Endothelial cell of hepatic sinusoid (primary cell): Measurements from ENCODE around the gene ZNF579.
"Not testable (repeated sequence)": the region's sequence is repeated elsewhere in the genome, so short reads cannot be mapped to it uniquely, and the experiment has no call there.

Source experiments
- in situ Hi-C: cut with HindIII; loops from 2 replicates; pipeline ENCODE4 v1.10.0; 2017; ENCODE audit warnings: low sequenced_read_pairs

ZNF579 gene

GRCh38 chr19:55576746-55577145 is 3.9 kb downstream of the ZNF579 start:
- in situ Hi-C loops: no loop called here

DNA sequence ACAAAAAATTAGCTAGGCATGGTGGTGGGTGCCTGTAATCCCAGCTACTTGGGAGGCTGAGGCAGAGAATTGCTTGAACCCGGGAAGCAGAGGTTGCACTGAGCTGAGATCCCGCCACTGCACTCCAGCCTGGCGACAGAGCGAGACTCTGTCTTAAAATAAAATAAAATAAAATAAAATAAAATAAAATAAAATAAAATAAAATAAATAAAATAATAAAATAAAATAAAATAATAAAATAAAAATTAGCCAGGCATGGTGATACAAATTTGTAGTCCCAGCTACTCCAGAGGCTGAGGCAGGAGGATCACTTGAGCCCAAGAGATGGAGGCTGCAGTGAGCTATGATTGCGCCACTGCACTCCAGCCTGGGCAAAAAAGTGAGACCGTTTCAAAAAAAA is 6.7 kb downstream of the ZNF579 start:
- in situ Hi-C loops: not testable (repeated sequence)

DNA sequence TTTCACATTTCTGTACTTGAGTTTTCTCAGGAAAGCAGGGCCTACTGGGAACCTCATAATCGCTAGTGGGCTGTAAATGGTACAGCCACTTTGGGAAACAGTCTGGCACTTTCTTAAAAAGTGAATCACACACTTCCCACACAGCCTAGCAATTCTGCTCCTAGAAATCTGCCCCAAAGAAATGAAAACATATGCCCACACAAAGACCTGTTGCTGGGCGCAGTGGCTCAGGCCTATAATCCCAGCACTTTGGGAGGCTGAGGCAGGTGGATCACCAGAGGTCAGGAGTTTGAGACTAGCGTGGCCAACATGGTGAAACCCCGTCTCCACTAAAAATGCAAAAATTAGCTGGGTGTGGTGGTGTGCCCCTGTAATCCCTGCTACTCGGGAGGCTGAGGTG is 11.2 kb downstream of the ZNF579 start:
- in situ Hi-C loops: not testable (repeated sequence)

DNA sequence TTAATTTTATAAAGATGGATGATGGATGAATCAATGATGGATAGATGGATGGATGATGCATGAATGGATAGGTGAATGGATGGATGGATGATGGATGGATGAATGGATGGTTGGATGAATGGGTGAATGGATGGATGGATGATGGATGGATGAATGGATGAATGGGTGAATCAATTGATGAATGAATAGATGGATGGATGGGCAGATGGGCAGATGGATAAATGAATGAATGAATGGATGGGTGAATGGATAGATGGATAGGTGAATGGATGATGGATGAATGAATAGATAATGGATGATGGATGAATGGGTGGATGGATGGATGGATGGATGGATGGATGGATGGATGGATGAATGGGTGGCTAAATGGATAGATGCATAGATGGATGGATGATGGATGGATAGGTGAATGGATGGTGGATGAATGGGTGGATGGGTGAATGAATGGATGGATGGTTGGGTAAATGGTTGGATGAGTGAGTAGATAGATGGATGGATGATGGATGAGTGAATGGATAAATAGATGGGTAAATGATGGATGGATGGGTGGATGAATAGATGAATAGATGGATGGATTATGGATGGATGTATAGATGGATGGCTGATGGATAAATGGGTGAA is 12.8 kb downstream of the ZNF579 start:
- in situ Hi-C loops: no loop called here

DNA sequence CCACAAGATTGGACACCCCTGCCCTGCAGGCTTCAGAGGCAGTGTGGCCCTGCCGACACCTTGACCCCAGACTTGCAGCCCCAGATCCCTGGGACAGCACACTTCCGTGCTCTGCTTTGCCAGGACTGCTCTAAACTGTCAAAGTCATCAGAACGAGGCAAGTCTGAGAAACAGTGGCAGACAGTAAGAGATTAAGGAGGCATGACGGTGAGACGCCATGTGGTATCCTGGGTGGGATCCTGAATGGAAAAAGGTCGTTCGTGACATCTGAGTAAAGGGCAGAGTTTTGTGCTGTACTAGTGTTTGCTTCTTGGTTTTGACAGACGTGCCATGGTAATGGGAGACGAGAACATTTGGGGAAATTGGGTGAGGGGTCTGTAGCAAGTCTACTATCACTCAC is 13.8 kb downstream of the ZNF579 start:
- in situ Hi-C loops: no loop called here

- in situ Hi-C loops: no loop called here
Measured at GRCh38 chr19:55563261-55563690, 17.4 kb downstream of the ZNF579 start.

- in situ Hi-C loops: no loop called here
Measured at GRCh38 chr19:55559684-55560083, 21.0 kb downstream of the ZNF579 start.

GRCh38 chr19:55554741-55555152 is 25.9 kb downstream of the ZNF579 start:
- in situ Hi-C loops: no loop called here

GRCh38 chr19:55554302-55554701 is 26.3 kb downstream of the ZNF579 start:
- in situ Hi-C loops: no loop called here

GRCh38 chr19:55553217-55554182 is 27.1 kb downstream of the ZNF579 start:
- in situ Hi-C loops: no loop called here

GRCh38 chr19:55552620-55553019 is 28.0 kb downstream of the ZNF579 start:
- in situ Hi-C loops: no loop called here

- in situ Hi-C loops: no loop called here
Measured at GRCh38 chr19:55552206-55552605, 28.4 kb downstream of the ZNF579 start.

DNA sequence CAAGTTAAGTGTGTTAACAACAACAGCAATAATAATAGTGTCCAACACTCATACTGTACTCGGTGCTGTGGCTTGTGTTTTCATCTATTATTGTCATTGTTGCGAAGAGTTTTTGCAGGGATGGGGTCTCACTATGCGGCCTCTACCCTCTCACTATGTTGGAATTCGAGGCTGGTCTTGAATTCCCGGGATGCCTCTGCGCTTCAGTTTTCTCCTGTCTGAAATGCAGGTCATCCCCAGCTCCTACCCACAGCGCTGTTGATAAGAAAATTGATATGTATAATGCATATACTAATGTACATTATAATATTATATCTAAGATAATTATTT is 30.4 kb downstream of the ZNF579 start:
- in situ Hi-C loops: no loop called here

DNA sequence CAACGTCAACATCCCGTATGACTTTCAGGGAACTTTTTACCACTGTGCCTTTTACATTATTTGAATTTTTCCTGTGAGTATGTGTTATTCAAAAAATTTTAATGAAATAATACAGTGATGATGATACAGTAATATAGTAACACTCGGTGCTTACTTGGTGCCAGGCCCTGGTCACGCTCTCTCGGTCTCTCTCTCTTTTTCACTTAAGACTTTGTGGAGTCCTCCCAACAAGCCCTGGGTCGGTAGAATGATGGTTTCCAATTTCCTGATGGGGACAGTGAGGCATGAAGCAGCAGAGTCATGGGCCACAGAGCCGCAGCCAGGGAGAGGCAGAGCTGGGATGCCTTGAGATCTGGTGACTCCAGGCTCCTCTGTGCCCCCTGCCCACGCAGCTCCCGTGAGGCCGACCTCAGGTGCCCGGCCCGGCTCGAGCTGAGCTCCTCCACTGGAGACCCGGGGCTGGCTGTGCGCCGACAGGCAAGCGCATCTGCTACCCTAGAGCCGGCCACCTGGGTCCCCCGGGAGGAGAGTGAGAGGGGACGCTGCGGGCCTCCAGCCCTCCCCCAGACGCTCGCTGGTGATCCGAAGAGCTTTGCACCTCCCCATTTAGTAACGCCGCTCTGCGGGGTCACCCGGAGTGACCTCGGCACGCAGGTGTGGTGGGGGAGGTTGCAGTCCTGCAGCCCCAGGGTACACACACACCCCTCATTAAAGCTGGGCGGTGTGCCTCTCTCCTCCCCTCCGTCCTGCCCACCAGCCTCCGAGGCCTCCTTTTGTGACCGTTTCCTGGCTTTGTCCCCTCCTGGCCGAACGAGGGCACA is 30.9 kb downstream of the ZNF579 start:
- in situ Hi-C loops: no loop called here

- in situ Hi-C loops: no loop called here
Measured at GRCh38 chr19:55546822-55547614, 33.6 kb downstream of the ZNF579 start.

DNA sequence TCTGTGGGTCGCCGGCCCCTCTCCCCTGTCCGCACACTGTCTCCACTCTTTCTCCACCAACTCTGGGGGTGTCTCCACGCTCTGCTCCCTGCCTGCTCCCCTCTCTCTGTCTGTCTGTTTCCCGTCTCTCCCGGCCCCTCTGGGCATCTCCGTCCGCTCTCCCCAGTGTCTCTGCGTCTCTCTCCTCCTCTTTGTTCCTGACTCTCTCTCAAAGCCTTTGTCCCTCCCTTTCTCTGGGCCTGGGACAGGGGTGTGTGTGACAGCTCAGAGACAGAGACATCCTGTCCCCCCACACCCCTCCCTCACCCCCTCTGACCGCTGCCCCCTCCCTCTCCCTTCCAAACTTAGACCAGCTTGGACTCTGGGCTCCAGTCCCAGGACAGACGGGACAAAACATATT is 34.6 kb downstream of the ZNF579 start:
- in situ Hi-C loops: no loop called here

- in situ Hi-C loops: no loop called here
Measured at GRCh38 chr19:55545443-55545842, 35.2 kb downstream of the ZNF579 start, which contains the start of gene SBK3. Gene SBK3, minus strand, starts transcription at chr19:55545543. Its CDS starts 0 bp downstream, at chr19:55545543.

GRCh38 chr19:55544776-55545439 is 35.7 kb downstream of the ZNF579 start:
- in situ Hi-C loops: no loop called here

DNA sequence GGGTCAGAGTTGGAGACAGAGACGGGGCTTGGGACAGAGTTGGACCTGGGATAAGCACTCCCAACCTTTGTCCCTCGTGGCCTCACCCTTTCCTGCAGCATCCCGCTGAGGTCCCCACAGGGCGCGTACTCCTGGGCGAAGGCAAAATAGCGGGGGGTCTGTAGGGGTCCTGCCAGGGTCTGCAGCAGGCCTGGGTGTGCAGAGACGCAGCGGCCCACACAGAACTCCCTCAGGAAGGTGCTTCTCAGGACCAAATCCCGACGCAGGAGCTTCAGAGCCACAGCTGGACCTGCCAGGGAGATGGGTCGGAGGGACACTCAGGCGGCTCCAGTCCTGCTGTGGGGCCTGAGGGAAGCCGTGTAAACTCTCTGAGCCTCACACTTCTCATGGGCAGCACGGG is 36.6 kb downstream of the ZNF579 start:
- in situ Hi-C loops: no loop called here

DNA sequence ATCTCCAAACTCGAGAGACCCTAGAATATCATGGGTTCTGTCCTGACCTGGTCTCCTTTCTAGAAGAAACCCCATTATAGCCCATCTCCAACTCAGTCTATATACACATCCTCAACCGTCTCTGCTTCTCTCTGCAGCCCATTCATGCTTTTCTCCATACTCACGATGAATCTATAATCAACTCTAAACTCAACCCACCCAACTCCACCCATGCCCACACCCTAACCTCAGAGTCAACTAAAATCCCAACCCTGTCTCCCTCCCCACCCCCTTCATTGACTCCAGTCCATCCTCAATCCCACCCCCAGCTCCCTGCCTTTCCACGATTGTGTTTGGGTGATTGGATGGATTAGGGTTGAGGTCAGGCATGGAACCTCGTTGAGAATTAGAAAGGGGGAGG is 37.1 kb downstream of the ZNF579 start:
- in situ Hi-C loops: no loop called here
